Measurements from ENCODE around the gene ANTXR2.

The ANTXR2 gene

GRCh38 chr4:79863333-79863732 lies 209.7 kb downstream of the ANTXR2 start:
- in situ Hi-C loops (cut with HindIII; ENCODE audit: low pct_ligation_motif_present, low pct_unique_long_range_greater_than_20kb, low sequenced_read_pairs): no loop called here

GRCh38 chr4:79862821-79863220 lies 210.2 kb downstream of the ANTXR2 start:
- DNase-seq: no peak
- in situ Hi-C loops (cut with HindIII; ENCODE audit: low pct_ligation_motif_present, low pct_unique_long_range_greater_than_20kb, low sequenced_read_pairs): no loop called here

More at GRCh38 chr4:79863333-79863732, 209.7 kb downstream of the ANTXR2 start:
- DNase-seq: no peak

GRCh38 chr4:79857811-79858210 lies 215.2 kb downstream of the ANTXR2 start:
- DNase-seq: no peak
- in situ Hi-C loops (cut with HindIII; ENCODE audit: low pct_ligation_motif_present, low pct_unique_long_range_greater_than_20kb, low sequenced_read_pairs): no loop called here

GRCh38 chr4:79856196-79856595 lies 216.8 kb downstream of the ANTXR2 start:
- in situ Hi-C loops (cut with HindIII; ENCODE audit: low pct_ligation_motif_present, low pct_unique_long_range_greater_than_20kb, low sequenced_read_pairs): no loop called here
- DNase-seq: no peak

- in situ Hi-C loops (cut with HindIII; ENCODE audit: low pct_ligation_motif_present, low pct_unique_long_range_greater_than_20kb, low sequenced_read_pairs): no loop called here
- no peak for DNase-seq
Measured at GRCh38 chr4:79854856-79855502, 218.1 kb downstream of the ANTXR2 start.

GRCh38 chr4:79852305-79852730 lies 220.7 kb downstream of the ANTXR2 start:
- no peak for DNase-seq
- in situ Hi-C loops (cut with HindIII; ENCODE audit: low pct_ligation_motif_present, low pct_unique_long_range_greater_than_20kb, low sequenced_read_pairs): no loop called here

- DNase-seq: no peak
- in situ Hi-C loops (cut with HindIII; ENCODE audit: low pct_ligation_motif_present, low pct_unique_long_range_greater_than_20kb, low sequenced_read_pairs): no loop called here
Measured at GRCh38 chr4:79851625-79852304, 221.3 kb downstream of the ANTXR2 start.
